NCI-H2171 (cell line): ENCODE results near the gene ZIC4.

Source experiments
- DNase-seq: peaks from one replicate; lab custom pipeline; 2025; lab: John Stamatoyannopoulos, UW

The ZIC4 gene

DNA sequence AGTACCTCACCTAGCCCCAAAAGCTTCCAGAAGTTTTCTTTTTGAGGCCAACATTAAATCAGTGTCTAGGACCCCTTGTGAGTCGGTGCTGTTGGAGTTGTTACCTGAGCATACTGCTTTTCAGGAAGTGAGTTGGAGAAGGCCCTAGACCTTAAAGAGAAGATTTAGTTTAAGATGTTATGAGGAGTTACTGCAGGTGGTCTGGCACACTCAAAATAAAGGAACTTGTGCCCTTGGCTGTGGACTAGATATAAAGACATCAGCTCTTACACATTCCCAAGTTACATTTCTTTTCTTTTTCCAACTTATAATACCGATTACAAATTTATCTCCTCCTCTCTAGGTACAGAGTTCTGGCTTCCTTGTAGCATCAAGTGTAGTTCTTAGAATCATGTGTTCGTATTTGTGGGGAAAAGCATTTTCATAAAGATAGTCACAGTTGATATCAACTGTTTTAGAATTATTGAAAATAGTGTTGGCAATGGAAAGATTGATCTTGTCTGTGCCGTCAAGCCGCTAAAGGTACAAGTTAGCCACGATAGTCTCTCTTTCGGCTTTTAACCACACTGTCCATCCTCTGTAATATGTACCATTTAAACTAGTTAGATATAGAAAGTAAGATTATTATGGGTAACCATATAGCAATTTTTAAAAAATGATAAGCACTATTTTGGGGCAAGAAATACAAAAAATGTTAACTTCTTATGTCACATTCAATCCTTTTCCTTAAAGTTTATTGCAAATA, 11.4 kb upstream of the ZIC4 start:
- DNase-seq, result no peak

DNA sequence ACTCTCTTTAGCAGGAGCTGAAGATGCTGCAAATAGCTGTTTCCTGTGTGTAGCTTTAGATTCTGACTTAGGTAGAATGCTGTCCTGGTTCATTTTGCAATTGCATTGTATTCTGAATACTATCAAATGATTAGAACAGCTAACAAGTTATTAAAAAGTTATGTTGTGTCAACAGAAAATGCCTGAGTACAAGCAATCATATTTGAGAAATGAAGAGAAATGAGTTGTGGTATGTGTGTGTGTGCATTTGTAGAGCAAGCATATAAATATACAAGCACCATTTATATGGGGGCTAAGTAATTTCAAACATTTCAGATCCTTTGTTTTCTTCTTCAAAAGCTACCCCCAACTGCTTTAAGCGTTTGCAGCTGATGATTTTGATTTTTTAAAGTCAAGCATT, 10.6 kb upstream of the ZIC4 start:
- DNase-seq, result no peak

DNA sequence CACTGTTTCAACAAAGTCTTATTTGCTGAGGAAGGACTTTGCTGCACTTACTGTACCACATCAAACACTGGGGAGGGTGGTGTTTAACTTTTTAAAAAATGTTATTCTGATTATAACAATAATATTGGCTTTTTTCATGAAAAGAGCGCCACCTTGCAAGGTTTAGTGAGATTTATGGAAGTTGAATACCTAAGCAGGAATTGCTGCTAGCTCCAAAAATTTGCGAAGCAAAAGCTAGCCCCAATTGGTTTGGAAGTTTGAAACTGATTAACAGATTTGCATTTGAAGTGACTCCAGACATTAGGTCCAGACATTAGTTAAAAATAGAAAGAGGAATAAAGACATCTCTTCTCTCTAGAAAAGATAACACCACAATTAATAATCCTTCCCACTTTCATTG, 9.5 kb upstream of the ZIC4 start:
- no peak for DNase-seq

DNA sequence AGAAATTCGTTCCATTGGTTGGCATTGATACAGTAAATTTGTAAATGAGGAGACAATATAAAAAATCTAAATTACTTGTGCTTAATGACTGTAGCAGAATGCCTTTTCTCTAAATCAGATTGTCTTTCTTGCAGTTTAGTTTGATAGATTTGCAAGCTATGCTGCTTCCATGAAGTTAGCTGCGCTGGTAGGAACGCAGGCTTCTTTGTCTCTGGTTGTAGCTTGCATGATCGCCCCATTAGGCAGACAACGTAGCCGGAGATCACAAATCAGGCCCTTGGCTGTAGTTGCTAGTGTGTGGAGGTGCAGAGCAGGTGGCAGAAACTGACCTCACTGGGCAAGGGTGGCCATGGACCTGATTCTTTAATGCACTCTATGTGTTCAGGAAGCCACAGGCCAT, 8.9 kb upstream of the ZIC4 start:
- no peak for DNase-seq

DNA sequence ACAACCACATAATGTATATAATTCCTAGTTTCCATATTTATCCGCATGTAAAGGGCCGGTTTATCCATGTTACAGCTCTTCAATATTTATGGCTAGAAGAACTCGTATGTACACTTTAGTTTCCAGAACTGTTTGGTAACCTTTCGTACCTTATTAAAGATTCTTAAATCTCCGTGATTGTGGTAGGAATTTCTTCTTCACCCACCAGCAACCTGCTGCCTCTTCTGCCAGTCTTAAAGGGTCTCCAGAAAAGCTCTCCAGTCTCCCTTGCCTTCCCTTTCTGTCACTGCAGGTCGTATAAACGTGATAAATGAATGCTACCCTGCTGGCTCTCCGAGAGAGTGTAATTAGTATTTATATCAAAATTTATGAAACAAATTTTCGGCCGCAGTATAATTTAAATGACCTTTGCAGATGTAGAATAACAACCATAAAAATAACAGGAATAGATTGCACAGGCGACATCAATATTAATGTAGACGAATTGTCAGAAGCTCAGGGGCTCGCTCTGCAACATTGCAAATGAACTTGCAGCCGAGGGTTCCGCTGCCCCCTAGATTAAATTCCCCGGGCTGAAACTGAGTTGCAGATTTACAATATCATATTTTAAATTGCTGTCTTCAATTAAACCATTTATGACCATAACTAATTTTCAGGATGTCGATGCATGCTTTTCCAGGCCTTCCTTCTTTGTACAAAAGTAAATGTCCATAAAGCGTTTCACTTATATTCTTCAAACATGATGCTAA, 8.2 kb upstream of the ZIC4 start:
- DNase-seq, result no peak

DNA sequence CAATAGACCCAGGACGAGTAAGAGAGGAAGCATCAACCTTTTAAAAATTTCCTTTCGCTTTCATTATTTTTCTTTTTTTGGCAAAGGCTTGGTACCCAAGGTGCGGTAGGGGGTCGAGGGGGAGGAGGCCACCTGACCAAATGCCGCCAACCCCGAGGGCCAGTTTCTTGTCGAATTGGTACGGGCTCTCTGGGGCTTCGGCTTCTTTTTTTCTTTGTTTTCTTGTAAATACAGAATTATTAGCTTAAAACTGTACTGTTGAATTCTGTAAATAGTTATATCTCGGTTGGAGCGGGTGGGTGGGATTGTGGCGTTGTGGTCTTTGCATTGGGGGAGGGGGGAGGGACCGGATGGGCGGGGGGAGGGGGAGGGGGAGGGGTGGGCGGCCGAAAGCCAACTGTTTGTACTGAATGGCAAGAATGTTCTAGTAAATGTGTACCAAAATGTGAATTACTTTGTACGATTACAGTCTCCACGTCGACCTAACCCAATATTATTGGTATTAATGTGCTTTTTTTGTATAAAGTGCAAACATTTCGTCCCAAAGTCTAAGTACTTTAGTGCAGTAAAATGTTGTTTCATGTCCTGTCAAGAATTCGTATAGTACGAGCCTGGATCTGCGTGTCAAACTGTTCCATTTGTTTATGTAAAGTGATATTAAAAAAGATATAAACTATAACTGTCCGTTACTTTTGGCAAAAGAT, 7.5 kb upstream of the ZIC4 start:
- DNase-seq, result no peak

DNA sequence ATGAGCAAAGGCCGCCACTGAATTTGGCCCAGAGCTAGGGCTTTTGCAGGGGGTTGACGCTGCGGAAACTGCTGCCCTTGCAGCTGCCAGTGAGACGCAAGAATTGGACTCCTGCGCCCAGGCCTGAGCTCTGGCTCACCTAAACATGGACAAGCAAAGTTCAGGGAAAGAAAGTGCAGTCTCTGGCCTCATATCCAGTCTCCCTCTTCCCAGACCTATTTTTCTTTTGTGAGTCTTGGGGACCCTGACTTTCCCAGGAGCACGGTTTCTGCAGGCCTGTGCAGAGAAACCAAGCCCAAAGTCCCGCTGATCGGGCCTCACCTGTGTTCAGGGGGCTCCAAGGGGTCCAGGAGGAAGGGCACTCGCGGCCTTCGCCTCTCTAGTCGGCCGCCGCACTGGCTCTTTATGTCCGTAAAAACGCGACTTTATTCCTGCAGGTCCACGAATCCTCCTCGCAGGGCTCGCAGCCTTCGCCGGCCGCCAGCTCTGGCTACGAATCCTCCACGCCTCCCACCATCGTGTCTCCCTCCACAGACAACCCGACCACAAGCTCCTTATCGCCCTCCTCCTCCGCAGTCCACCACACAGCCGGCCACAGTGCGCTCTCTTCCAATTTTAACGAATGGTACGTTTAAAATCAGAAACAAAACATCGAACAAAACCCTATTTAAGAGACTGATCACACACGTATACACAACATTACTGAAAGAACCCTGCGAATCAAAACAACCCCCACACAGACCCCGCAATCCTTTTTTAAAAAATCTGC, 6.8 kb upstream of the ZIC4 start:
- no peak for DNase-seq

DNA sequence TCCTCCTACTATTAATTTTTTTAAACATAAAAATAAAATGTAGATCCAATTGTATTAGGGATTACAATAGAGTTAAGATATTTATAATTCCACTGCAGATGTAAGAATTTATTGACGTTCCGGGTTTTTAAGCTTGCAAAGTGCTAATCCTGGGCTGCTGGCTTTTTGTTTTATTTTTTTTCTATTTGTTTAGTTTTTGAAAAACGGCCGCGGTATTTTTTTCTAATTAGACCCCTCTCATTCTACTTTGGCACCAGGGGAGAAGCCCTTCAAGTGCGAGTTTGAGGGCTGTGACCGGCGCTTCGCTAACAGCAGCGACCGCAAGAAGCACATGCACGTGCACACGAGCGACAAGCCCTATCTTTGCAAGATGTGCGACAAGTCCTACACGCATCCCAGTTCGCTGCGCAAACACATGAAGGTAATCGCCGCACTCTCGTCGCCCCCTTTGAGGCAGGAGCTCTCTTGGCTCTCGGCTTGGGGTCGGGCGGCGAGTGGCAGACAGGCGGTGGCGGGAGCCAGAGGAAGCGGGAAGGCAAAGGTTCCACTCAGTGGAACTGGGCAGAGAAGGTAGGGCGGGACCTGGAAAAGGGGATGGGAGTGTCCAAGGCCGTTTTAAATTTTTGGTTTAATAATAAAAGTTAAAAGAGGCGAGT, 6.0 kb upstream of the ZIC4 start:
- no peak for DNase-seq

DNA sequence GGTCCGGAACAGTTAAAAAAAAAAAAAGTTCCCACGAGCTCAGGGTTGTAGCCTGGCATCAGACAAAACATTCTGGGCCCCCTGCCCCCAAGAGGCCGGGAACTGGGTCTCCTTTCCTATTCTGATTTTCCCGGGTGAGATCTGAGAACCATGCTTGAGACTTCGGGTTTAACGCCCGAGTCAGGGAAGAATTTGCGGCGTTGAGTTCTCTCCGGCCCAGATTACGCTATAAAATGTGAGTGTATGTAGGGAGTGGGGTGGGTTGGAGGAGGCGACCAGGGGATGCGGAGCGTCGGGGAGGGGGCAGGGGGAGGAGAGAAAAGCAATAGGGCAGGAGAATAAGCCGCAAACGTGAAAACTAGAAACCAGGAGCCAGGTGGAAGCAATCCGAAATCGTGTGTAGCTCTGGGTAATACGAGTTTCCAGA, 5.5 kb upstream of the ZIC4 start:
- no peak for DNase-seq

DNA sequence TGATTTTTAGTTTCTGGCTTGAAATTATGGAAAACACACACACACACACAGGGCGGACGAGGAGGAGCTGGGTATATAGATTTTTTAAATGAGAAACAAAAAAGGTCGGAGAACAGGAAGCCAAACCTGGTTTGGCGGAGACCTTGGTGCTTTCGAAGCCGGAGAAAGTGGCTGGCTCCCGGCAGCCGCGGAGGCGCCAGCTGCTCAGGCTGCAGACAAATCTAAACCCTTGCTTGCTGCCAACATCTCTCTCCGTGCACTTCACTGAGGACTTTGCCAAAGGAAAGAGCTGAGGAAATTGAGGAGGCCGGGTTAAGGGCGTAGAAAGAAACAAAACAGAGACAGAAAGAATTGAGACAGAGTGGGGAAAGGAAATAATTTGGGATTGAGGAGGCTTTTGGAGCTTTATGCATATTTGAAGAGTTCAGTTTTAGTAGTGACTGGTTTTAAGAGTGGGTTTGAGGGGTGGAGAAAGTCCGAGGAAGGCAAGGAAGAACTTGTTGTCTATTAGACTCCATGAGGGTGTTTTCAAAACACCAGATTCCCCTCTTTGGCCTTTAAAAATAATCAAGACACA, 5.0 kb upstream of the ZIC4 start:
- no peak for DNase-seq

DNA sequence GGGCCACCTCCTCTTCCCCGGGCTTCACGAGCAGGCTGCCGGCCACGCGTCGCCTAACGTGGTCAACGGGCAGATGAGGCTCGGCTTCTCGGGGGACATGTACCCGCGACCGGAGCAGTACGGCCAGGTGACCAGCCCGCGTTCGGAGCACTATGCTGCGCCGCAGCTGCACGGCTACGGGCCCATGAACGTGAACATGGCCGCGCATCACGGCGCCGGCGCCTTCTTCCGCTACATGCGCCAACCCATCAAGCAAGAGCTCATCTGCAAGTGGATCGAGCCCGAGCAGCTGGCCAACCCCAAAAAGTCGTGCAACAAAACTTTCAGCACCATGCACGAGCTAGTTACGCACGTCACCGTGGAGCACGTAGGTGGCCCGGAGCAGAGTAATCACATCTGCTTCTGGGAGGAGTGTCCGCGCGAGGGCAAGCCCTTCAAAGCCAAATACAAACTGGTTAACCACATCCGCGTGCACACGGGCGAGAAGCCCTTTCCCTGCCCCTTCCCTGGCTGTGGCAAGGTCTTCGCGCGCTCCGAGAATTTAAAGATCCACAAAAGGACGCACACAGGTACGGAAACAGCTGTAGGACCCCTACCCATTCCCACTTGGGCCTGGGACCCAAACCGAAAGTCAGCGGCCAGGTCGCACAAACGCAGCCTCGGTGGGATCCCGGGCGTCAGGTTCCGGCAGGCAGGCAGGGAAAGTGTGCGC, 4.3 kb upstream of the ZIC4 start:
- no peak for DNase-seq

DNA sequence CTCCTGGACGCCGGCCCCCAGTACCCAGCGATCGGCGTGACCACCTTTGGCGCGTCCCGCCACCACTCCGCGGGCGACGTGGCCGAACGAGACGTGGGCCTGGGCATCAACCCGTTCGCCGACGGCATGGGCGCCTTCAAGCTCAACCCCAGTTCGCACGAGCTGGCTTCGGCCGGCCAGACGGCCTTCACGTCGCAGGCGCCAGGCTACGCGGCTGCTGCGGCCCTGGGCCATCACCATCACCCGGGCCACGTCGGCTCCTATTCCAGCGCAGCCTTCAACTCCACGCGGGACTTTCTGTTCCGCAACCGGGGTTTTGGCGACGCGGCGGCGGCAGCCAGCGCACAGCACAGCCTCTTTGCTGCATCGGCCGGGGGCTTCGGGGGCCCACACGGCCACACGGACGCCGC, 3.8 kb upstream of the ZIC4 start:
- DNase-seq, result no peak

DNA sequence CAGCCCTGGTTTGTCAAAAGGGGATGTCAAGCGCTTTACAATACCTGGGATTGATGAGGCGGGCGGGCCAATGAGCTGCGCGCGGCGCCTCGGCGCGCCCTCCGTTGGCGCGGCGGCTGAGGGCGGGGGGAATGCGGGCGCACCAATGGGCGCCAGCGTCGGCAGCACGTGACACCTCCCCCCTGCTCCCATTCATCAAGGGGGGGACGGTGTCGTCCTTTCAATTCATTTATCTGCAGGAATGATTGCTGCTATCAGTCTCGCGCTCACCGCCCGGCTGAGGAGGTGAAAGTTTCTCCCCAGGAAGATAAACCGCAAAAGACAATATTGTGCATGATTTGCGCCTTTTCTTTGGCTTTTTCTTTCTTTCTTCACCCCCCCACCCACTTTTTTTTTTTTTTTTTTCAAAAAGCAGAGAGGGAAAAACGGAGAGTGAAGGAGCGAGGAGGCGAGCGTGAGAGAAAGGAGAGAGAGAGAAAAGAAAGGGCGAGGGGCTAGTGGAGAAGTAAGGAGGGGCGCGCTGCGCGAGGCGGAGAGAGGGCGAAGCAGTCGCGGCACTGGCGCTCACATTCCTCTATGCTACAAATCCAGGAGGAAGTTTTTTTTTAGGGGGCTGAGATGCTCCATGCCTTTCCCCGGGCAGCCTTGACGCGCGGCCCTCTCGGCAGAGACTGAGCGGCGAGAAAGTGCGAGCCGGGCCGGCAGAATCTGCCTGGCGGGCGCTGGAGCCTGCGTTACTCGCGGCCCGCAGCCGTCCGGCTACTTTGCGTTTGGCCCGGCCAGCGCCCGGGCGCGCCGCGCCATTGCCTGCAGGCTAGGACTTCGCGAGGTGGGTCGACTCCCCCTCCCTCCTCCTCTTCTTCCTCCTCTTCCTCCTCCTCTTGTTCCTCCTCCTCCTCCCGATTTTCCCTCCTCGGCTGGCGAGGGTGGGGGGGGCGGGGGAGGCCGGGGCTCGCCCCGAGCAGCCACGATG, 3.1 kb upstream of the ZIC4 start, which contains the start of gene ZIC1:
ZIC1 (plus strand) TSS at position 223 of the 973 bp plus-strand sequence; CDS start at position 971, 748 bp downstream.
- no peak for DNase-seq

DNA sequence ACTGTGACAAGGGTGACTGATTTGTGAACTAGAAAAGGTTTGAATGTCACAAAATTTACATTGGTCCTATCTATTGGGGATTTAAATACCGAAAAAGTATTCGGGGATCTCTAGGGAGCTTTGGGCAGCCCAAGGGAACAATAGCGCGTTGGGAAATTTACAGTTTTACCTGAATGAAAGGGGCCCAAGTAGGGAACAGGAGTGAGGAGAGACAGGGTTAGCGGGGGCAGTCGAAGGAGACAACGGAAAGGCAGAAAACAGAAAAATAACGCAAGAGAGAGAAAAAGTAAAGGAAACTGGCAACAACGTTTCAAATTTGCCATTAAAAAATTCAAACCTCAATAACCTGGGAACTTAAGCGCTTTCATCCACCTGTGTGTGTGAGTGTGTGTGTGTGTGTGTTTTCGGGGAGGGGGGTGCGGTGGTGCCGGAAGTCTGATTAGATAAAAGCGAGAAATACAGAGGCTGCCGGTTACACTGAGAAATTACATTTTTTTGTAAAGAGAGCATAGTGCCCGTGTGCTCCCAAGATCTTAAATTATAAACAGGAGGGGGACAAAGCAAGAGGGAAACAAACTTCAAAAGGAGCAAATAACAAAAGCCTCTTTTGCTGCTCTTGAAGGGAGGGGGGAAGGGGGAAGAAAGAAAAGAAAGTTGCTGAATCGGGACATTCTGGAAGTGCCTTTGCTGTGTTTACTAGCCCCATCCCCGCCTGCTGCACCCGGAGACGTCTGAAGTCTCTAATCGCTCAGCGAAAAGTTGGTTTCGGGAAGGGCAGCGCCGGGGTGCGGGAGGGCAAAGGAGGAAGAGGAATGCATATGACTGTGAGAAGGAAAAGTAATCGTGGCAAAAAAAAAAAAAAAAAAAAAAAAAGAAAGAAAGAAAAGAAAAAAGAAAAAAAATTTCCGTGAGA, 2.1 kb upstream of the ZIC4 start:
- DNase-seq, result no peak

DNA sequence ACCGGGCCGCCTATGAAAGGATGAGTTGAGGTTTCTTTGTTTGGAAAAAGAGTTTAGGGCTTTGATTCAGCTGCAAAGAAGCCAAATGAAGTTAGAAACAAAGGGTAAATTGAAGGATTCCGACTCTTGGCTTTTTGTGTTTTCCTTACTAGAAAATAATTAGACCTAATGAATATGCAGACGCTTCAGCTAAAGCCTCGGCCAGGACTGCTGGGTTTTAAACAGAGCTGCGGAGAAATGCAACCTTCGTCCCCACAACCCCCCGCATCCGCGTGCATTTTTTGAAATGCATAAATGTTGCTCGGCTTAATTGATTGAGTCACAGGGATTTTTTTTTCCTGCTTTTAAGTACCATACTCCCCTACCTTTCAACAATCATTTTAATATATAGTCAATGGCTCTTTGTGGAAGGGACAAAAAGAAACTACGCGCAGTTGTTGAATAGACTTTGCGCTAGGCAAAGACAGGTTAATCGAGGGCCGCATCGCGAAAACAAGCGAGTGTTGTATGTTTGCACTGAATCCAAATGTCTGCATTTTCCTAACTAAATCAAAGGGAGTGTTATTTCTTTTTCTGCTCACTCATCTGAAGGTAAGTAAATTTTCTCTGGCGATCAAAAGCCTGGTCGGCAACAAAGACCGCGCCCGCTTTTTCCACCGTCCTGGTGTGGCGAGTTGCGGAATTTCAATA, 1.3 kb upstream of the ZIC4 start:
- DNase-seq, result no peak

DNA sequence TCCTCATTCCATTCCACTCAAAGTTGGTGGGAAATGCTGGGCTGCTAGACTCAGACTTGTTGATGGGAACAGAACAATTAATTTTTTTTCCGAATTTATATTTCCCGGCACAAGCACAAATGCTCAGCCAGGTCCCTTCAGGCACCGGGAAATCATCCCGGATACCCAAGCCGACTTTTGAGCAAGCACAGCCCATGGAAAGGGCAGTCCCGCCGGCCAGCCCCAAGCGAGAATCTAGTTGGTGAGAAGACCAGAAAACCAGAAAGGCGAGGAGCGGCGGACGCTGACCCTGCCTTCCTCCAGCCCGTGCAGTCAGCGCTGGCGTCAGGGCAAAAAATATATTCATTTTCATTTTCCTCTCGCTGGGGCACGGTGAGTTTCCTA, 763 bp upstream of the ZIC4 start:
- no peak for DNase-seq

DNA sequence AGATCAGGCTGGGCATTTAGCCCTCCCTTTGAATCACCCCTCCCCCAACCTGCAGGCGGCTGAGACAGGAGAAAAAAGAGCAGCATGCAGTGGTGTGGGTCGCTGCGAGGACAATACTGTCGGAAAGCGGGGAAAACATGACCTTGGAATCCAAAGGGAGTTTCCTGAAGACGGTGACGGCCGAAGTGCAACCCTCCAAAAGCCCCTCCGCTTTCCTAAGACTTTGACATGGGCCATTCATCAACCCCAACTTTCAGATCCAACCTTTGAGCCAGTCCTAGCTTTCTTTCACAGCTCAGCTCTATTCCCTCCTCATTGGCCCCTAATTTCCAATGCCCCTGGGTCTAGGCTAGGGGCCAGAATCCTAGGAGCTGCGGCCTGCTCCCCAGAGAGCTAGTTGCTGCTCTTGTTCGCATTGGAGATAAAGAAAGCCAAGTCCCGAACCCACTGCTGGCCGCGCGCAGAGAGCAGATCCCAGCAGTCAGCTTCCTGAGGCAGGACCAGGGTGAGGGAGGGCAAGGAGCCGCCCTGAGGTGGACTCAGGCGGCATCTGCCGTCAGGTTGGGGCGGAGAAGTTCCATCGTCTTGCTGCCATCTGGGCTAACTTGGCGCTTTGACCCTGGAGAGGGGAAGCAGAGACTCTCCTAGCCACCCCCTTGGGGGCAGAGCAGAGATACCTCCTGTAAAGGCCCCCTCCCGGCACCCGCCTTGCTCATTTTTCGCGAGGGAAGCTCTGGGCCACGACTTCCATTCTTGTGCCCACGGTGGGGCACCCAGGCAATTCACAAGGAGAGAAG, 914 bp downstream of the ZIC4 start:
- no peak for DNase-seq
